Renal cortex interstitium (tissue), 11 donors: ENCODE results near the gene TET1. TPM values are rescaled to one million over a fixed set of nuclear protein-coding genes. Genes with fewer than 3 reads are reported as not detected.
A peak's percentile ranks its signal among the peaks of the same experiment; 100 is the strongest.
"Not testable (repeated sequence)": the region's sequence is repeated elsewhere in the genome, so short reads cannot be mapped to it uniquely, and the experiment has no call there.

Experiments
- DNase-seq, 11 donors: peaks; one replicate each; pipeline ENCODE4 v3.0.0-alpha.2; 2013; ENCODE audit warnings: low read depth in 9 of 11, low spot score in 4 of 11; ENCODE audit errors: extremely low read depth in 1 of 11
- polyA plus RNA-seq, 3 donors: library from polyadenylated mRNA; unstranded; fragments of 120-200 nt; gene quantifications; one replicate each; pipeline ENCODE4 v1.2.1, GENCODE V29; 2013; ENCODE audit not compliant: insufficient read length in 3 of 3

The TET1 gene
- polyA plus RNA-seq, 3 donors: 11.0 to 11.6 (median 11.1) TPM

DNA sequence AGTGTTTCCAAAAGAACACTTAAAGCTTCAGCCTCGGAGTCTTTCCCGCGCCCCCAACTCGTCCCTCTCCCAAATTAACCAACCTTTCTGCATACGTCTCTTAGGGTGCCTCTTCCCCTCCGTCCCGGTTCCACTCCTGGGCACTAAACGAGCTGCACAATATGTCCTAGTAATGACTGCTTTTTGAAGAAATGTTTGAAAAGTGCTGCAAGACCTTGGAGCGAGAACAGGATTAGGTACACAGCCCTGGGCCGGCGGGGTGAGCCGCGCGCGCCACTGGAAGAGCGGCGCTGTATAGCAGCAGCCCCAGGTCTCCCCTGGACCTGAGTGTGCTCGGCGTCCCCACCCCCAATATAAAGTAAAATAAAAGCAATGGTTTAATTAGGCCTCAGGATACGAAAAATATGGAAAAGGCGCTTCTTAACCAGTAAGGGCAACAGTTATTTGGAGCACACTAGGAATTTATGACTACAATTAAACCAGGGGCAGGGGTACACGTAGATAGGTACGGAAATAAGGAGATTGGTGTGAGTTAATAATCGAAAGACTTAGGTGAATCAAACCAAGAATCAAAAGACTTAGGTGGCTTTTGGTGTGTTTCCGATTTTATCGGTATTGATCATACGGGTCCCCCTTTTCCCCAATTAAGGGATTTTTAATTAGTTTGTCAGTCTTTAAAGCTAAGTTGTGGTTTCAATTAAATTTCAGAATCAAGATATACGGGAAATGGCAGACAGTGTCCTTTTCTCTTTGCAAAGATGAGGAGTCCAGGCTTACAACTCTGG is 1.9 kb downstream of the TET1 start:
- DNase-seq: peak in 3 of 11 donors; percentile 13 to 33 (median 18)

DNA sequence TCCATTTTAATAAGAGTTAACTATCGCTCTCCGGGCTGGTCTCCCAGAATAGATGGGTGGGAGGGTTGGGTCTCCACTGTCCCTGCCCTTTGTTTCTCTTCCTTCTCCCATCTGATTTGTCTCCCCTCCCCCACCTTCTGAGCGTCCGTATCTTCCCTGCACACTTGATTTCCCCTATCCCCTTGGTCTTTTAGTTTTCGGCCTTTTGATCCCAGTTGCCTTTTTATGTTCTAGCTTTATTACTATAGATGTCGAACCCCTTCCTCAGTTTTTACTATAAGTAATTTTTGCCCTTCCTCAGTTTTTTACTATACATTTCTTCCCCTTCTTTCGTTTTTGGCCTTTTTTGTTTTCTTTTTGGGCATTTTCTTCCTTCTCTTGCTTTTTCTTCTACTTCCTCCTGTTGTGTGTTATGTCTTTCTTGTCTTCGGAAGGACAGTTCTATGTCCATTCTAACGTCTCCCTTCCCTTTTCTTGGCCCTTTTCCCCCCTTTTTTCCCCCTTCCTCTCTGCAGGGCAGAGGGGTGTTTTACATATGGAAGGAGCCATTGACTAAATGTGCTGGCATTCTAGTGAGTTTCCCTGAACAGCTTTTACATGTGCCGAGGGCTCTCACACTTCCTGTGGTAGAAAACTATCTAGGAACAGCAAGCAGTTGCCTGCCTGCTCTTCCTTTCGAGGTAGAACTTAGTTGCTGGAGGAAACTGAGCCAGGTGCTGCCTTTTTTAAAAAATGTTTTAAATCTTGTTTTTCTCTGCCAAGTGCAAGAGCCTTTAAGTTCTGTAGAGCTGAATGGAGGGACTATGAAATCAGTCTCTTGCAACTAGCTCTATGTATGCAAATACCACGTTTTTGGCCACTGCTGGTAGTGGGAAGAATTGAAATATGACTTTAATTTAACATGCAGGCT is 2.8 kb downstream of the TET1 start:
- DNase-seq: peak in 2 of 11 donors; percentile 6

DNA sequence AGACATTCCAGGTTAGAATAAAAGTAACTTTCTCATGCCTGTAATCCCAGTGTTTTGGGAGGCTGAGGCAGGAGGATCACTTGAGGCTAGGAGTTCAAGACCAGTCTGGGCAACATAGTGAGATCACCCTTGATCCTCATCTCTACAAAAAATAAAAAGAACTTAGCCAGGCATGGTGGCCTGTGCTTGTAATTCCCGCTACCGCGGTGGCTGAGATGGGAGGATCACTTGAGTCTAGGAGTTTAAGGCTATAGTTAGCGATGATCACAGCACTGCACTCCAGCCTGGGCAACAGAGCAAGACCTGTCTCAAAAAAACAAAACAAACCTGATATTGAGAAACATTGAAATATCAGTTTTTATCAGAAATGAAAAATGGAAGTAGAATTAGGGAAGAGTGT is 4.6 kb downstream of the TET1 start:
- no peak for DNase-seq

DNA sequence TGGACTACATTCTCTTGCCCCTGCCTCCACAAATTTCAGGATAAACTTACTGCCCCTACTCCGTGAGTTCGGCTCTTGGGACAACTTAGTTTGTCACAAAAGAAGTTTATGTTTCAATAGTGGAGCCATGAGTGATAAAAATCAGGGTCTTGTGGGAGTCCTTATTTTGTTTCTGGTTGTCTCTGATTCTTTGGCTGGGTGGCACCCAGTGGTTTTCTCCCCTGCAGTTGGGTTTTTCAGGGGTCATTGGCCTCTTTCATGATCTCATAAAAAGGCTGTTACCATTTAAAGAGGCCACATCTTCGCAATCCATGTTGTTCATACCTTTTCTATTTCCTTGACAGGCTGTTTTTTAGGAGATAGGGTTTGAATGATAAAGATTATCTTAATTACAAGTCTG is 5.5 kb downstream of the TET1 start:
- DNase-seq: no peak

DNA sequence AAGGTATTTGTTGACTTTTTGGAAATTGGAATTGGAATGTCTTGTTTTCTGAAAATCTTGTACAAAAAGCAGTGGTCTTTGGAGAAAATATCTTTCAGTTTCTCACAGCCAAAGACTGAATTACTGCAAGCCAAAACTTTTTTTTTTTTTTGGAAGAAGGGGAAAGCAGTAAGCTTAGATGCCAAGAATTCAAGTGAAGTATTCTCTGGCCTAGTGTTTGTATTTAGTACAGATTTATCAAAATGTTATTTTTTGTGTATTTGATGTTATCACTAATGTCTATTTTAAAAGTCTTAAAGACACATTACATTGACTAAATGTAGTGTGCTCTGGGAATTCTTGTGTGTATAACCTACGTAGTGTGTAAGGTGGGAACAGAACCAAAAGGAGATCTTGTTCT is 6.2 kb downstream of the TET1 start:
- DNase-seq: no peak

DNA sequence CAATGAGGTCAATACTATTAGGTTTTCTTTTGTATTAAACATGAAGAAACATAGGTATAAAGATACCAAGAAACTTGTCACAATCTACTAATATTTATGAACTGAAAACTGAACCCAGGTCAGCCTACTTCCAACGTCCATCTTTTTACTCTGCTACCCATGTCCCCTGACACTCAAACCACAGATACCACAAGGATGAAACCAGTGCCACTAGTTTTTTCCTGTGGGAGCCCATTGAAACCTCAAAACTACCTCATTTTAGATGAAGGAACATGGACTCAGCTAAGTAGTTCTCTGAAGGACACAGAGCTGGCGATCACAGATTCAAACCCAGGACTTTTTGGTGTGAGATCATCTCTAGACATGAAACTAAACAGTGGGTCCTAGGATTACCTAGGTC is 6.8 kb downstream of the TET1 start:
- DNase-seq: no peak

DNA sequence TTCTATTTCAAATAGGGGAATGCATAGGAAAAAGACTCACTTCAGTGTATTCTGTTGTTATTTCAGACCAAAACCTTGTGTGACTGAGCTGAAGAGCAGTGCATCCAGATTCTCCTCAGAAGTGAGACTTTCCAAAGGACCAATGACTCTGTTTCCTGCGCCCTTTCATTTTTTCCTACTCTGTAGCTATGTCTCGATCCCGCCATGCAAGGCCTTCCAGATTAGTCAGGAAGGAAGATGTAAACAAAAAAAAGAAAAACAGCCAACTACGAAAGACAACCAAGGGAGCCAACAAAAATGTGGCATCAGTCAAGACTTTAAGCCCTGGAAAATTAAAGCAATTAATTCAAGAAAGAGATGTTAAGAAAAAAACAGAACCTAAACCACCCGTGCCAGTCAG is 12.0 kb downstream of the TET1 start:
- DNase-seq: no peak

DNA sequence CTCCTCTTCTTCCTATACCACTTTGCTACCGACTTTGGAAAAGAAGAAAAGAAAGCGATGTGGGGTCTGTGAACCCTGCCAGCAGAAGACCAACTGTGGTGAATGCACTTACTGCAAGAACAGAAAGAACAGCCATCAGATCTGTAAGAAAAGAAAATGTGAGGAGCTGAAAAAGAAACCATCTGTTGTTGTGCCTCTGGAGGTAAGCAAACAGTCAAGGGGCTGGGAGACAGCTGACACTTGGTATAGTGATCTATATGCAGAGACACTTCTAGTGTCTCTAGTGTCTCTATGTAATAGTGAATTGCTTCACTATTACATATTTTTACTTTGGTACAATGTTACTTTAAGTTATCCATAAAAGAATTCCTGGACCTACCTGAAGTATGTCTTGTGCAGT is 13.9 kb downstream of the TET1 start:
- DNase-seq: no peak

DNA sequence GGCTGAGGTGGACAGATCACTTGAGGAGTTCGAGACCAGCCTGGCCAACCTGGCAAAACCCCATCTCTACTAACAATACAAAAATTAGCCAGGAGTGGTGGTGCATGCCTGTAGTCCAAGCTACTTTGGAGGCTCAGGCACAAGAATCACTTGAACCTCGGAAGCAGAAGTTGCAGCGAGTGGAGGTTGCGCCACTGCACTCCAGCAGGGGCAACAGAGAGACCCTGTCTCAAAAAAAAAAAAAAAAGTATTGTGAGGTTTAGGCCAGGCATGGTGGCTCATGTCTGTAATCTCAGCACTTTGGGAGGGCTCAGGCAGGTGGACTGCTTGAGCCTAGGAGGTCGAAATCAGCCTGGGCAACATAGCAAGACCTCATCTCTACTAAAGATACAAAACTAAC is 16.0 kb downstream of the TET1 start:
- no peak for DNase-seq

DNA sequence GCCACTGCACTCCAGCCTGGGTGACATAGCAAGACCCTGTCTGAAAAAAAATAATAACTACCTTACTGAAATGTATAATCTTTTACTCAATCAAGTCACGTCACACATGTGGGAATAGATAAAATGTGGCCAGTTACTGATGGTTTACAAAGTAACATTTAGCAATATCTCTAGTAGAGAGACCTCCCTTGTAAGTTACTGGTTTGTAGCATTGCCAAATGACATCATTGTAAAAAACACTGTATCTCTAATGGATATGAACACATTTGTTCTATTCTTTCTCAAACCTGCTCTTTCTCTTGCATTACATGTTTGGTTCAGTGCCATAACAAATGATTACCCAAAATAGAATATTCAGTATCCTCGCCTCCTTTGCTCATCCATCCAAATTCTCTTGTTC is 18.8 kb downstream of the TET1 start:
- no peak for DNase-seq

DNA sequence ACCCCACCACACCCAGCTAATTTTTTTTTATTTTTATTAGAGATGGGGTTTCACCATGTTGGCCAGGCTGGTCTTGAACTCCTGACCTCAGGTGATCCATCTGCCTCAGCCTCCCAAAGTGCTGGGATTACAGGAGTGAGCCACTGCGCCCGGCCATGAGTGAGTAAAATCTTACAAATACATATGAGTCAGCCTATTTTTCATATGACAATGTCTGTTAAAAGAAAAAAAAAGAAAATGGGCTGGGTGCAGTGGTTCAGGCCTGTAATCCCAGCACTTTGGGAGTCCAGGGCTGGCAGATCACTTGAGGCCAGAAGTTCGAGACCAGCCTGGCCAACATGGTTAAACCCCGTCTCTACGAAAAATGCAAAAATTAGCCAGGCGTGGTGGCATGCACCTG is 24.1 kb downstream of the TET1 start:
- not testable (repeated sequence) for DNase-seq

DNA sequence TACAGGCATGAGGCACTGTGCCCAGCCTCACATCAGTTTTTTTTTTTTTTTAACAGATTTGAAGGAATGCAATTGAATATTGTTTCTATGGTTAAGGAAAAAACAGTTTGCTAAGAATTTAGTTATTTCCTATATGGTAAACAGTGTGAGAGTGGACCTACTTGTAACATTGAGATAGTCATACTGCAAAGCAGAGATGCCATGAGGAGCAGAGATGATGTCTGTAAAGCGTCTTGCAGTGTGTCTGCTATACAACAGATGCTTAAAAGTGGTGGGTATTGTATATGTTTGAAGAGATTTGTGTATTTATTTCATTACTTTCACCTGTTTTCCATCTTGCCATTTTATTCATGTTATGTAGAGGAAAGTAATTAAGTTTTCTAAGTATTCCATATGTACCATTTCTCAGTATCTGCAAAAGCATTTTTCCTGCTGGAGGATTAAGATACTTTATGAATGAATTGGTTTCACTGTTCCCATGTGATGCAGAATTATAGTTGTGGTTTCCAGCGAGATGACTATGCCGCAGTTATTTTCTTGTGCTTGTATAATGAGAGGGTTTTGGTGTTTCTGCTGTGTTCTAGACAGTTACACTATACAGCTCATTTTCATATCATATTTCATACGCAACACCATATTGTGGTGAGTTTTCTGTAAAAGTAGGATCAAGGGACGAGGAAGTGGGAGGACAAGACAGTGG is 26.6 kb downstream of the TET1 start:
- no peak for DNase-seq

DNA sequence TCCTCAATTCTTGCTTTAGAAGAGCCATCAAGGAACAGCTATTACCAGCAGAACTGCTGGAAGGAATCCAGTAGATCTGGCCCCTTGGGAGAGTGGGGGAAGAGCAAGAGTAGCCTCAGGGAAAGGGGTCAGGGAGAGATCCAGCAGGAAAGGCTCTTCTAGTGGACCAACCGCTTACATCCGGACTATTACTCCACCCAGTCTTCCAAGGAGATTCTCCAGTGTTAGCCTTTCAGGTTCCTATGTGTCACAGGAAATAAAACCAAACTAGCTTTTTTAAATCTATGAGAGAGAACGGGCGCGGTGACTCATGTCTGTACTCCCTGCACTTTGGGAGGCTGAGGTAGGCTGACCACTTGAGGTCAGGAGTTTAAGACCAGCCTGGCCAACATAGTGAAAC is 34.3 kb downstream of the TET1 start:
- no peak for DNase-seq

DNA sequence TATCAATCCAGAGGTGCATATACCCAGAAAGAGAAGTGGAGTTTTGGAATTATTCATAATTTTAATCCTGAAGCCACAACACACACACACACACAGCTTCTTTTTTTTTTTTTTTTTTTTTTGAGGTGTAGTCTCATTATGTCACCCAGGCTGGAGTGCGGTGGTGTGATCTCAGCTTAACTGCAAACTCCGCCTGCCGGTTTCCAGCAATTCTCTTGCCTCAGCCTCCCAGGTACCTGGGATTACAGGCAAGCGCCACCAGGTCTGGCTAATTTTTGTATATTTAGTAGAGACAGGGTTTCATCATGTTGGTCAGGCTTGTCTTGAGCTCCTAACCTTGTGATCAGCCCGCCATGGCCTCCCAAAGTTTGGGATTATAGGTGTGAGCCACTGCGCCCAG is 35.4 kb downstream of the TET1 start:
- DNase-seq: no peak

DNA sequence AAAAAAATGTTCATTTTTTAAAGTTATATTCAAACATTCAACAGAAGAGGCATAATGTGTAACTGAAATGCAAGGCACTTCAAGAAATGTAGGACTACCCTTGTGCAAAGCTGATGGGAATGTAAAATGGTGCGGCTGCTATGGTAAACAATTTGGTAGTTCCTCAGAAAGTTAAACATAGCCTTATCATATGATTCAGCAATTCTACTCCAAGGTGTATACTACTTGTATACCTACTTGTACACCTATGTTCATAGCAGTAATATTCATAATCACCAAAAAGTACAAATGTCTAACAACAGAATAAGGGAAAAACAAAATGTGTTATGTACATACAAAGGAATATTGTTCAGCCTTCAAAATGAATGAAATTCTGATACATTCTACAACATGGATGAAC is 37.3 kb downstream of the TET1 start:
- DNase-seq: no peak

DNA sequence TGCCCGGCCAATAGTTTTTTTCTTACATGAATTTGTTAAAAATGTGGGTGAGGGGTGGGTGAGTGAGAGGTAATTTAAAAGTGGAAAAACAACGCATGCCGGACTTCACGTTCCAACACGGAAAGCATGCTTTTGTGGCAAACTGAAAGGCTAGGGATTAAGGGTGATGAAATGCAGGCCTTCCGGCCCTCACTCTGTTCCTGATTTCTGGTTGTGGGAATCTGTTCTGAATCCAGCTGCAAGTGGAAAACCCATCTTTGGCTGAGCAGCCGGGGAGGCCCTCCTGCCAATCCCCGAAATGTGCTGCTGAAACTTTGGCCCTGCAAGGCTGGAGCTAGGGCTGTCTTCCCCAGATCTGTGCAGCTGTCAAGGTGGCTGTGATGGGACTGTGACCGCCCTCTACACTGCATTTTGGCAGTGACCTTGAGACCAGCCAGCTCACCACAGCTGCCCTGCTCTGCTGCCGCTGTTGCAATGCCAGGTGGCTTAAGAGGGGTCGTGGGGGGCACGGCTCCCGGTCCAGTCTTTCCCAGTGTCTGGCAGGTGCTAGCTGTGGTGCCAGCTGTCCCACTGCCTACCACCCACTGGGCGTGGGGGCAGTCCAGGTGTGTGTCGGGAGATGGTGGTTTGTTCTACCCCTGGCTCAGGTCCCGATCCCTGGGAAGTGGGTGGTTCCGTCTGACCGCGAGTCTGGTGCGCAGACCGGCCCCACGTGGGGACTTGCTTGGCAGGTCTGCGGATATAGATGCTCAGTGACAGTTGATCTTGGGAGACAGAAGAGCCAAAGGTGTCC is 39.0 kb downstream of the TET1 start:
- peak in 1 of 11 donors; percentile 1 for DNase-seq

DNA sequence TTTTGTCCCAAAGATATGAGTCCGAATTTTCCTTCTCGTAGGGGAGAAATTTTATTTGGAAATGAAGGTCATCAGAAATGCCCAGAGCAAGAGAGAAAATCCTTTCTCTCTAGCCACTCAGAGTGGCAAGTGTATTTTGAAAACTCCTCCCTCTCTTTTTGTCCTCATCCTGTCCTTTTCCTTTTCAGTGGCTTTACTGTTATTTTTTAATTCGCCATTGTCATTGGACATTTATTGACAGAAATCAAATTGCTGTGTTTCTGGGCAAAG is 39.6 kb downstream of the TET1 start:
- DNase-seq: no peak

DNA sequence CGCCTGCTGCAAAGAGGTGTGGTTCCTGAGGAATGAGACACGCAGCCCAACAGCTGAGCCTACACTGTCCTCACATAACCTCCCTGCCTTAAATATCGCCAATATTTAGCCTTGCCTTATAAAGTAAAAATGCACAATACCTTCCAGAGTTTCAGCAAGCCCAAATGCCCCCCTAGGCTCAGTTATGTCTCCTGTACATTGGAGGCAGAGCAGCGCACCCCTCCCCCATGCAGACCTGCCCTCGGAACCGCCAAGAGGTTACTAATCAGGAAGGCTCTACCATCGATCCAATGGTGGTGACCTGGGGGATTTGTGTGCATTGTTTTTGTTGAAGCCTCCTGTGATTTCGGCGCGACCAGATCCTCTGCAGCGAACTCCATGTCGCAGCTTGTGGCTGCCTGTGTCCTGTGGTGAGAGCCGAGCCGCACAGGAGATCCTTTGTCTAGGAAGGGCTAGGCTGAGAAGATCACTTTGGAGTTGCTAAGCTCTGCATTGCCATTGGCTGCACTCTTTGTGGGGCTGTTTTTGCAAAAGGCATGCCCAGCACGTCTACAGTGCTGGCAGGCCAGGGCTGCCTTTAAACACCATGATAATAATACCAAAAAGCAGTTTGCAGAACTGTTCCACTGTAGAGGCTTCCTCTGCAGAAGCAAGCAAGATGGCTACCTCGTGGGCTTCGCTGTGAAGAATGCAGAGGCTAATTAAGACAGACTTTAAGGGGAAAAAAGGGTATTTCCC is 40.1 kb downstream of the TET1 start:
- peak; percentile 66 to 89 (median 76) for DNase-seq
